ENCODE measurements around the gene PRMT3.
A peak's percentile ranks its signal among the peaks of the same experiment; 100 is the strongest.
"Not testable (repeated sequence)": the region's sequence is repeated elsewhere in the genome, so short reads cannot be mapped to it uniquely, and the experiment has no call there.

PRMT3 gene

GRCh38 chr11:20357150-20357549 lies 30.4 kb upstream of the PRMT3 start:
- no peak for TF ChIP-seq CTCF (IDR thresholded peaks at IDR 0.05; ENCODE audit: insufficient read depth, low read depth, low read length, missing control alignments)
- no peak overlapping the region for H3K4me3 ChIP-seq (ENCODE audit: low read length)
- DNase-seq (ENCODE audit: low read depth), result no peak

GRCh38 chr11:20360650-20361049 lies 26.9 kb upstream of the PRMT3 start:
- no peak overlapping the region for H3K4me3 ChIP-seq (ENCODE audit: low read length)
- TF ChIP-seq CTCF (IDR thresholded peaks at IDR 0.05; ENCODE audit: insufficient read depth, low read depth, low read length, missing control alignments), result no peak
- DNase-seq (ENCODE audit: low read depth), result no peak

- no peak for TF ChIP-seq CTCF (IDR thresholded peaks at IDR 0.05; ENCODE audit: insufficient read depth, low read depth, low read length, missing control alignments)
- DNase-seq (ENCODE audit: low read depth), result no peak
- no peak overlapping the region for H3K4me3 ChIP-seq (ENCODE audit: low read length)
These were observed 25.0 kb upstream of the PRMT3 start for GRCh38 chr11:20362481-20362880.

- no peak for TF ChIP-seq CTCF (IDR thresholded peaks at IDR 0.05; ENCODE audit: insufficient read depth, low read depth, low read length, missing control alignments)
- peak overlapping the region; percentile 57 for H3K4me3 ChIP-seq (ENCODE audit: low read length)
- DNase-seq (ENCODE audit: low read depth), result no peak
These were observed 24.4 kb upstream of the PRMT3 start for GRCh38 chr11:20363149-20363499.

GRCh38 chr11:20363500-20364340 lies 23.8 kb upstream of the PRMT3 start, which contains the start of gene HTATIP2:
Gene HTATIP2, plus strand, starts transcription at chr11:20363714. Its CDS starts 524 bp downstream, at chr11:20364238.
- TF ChIP-seq CTCF (IDR thresholded peaks at IDR 0.05; ENCODE audit: insufficient read depth, low read depth, low read length, missing control alignments), result no peak
- H3K4me3 ChIP-seq (ENCODE audit: low read length), result peak within 1 kb of the TSS; percentile 57
- peak; percentile 66 for DNase-seq (ENCODE audit: low read depth)

- H3K4me3 ChIP-seq (ENCODE audit: low read length), result peak overlapping the region; percentile 57
- TF ChIP-seq CTCF (IDR thresholded peaks at IDR 0.05; ENCODE audit: insufficient read depth, low read depth, low read length, missing control alignments), result no peak
- no peak for DNase-seq (ENCODE audit: low read depth)
These were observed 23.1 kb upstream of the PRMT3 start for GRCh38 chr11:20364341-20364792.

GRCh38 chr11:20365465-20365864 lies 22.1 kb upstream of the PRMT3 start:
- H3K4me3 ChIP-seq (ENCODE audit: low read length); DNase-seq (ENCODE audit: low read depth): not testable (repeated sequence)

Measured in epithelial cell of esophagus (primary cell).